ENCODE measurements around the gene C19orf47.

C19orf47 gene, protein sequence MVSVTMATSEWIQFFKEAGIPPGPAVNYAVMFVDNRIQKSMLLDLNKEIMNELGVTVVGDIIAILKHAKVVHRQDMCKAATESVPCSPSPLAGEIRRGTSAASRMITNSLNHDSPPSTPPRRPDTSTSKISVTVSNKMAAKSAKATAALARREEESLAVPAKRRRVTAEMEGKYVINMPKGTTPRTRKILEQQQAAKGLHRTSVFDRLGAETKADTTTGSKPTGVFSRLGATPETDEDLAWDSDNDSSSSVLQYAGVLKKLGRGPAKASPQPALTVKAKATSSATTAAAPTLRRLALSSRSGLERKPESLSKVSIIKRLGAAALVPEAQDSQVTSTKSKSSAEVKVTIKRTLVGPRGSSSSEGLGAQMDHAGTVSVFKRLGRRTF

DNA sequence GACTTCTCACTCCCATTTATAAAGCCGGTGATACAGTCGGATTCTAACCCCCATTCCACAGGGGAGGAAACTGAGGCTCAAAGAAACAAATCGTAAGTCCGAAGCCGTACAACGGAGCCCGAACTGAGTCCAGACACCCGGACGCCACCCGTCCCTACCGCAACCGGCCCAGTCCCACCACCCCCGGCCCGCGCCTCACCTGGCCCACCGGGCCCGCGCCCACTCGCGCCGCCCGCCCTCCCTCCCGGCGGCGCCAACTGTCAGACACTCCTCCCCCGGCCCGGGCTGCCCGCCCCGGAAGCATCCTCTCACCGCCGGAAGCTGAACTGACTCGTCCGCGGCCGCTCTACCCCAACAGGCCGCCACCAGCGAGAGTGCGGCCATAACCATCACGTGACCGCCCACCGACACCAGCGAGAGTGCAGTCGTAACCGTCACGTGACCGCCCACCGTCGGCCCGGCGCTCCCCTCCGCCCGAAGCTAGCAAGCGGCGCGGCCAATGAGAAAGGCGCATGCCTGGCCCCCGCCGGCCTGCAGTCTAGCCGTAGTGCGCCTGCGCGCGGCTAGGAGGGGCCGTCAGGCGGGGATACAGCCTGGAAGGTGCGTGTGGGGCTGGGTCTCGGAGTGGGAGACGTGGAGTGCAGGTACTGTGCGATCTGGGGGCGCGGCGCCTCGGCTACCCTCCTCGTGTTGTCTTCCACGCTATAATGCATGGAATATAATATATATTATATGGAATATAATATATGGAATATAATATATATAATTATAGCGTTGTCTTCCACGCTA lies at the start of gene C19orf47, which contains the start of gene PLD3:
TSS of gene C19orf47 (minus strand) at position 273 of the 789 bp plus-strand sequence. CDS start 6,540 bp downstream, outside the sequence.
TSS of gene PLD3 (plus strand) at position 571 of the 789 bp plus-strand sequence. CDS start 17,789 bp downstream, outside the sequence.
- DNase-seq (ENCODE audit: low read depth, low spot score): peak; percentile 100

DNA sequence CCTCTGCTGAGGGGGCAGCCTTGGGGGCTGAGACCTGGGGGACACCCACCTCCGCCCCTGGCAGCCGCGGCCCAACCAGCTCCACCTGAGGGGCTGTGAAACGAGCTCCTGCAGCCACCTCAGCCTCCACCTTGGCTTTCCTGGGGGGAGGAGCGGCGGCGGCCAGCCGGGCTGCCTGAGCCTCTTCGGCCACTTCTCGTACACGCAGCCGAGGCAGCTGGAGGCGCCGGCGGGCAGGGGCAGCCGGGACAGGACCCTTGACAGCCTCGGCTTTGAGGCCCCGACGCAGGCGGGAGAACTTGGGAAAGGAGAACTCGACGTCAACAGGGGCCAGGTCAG lies 49.3 kb upstream of the C19orf47 start:
- no peak for DNase-seq (ENCODE audit: low read depth, low spot score)

DNA sequence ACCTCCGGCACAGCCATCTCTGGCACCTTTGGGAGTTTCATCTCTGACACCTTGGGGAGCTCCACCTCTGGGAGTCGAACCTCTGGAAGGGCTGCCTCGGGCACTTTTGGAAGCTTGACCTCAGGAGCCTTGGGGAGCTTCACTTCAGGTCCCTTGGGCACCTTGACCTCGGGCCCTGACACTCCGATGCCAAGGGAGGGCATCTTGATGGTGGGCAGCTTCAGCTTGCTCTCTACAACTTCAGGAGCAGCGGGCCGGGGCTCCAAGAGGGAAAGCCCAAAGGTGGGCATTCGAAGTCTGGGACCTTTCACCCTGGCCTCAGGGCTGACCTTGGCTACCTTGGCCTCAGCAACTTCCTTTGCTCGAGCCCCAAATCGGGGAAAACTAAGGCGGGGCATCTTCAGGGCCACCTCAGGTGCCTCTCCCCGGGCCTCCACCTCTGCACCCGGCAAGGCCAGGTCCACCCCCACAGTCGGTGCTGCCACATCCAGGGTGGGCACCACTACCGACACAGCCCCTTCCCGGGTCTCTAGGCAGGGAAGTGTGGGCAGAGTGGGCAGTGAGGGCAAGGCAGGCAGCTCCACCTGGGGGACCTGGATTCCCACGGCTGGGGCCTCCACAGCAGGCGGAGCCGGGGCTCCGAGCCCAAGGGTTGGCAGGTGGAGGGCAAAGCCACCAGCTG lies 48.8 kb upstream of the C19orf47 start:
- no peak for DNase-seq (ENCODE audit: low read depth, low spot score)

DNA sequence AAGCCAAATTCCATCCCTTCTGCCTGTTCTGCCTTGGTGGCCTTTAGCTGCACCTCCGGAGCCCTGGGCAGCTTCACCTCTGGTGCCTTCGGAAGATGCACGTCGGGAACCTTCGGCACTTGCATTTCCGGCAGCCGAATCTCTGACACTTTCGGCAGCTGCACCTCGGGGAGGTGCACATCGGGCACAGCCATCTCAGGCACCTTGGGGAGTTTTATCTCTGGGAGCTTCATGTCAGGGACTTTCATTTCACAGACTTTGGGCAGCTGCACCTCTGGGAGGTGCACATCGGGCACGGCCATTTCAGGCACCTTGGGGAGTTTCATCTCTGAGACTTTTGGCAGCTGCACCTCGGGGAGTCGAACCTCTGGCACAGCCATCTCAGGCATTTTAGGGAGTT lies 47.8 kb upstream of the C19orf47 start:
- DNase-seq (ENCODE audit: low read depth, low spot score): no peak

DNA sequence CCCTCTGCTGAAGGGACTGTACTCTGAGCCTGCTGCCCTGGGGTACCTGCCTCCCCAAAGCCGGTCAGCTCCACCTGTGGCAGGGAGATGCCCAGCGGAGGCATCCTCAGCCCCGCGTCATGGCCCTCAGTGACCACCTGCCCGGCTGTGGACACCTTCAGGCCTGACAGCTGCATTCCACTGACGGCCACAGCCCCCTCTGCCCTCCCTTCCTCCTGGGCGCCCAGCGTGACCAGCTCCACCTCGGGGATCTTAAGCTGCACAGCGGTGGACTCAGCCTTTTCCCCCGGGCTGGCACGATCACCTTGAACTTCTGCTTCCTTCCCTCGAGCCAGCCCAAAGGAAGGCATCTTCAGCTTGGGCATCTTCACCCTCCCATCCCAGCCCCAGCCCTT lies 46.6 kb upstream of the C19orf47 start:
- no peak for DNase-seq (ENCODE audit: low read depth, low spot score)

DNA sequence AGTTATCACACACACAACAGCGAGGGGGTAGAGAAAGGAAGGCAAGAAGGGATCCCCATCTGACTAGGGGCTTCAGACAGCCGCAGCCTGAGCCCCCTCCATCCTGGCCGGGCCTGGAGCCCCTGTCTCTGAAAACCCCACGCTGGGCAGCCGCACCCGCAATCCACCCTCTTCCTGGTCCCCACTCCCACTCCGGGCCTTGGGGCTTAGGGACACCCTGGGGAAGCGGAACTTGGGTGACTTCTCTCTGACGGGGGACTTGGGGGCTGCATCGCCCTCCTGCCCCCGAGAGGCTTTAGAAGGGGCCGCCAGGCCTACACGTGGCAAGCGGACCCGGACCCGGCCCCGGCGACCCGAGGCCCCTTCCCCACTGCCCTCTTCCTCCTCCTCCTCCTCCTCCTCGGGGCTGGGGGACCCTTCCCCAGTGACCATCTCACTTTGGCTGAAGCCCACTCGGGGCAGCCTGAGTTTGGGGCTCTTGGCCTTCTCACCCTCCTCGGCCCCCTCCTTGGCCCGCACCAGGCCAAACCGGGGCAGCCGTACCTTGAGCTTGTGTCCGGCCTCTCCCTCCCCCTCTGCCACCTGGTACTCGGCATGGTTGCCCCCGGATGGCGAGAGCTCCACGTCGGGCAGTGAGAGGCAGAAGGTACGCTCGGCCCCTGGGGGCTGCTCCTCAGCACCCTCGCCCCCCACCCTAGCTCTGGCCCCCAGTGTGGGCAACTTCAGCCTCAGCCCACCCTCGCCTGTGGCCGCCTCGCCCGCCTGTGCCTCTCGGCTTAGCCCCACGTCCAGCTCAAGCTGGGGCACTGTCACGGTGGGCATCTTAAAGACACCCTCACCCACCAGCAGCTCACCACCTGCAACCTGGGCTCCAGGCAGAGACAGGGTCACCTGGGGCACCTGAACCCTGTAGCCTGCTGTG lies 46.0 kb upstream of the C19orf47 start:
- DNase-seq (ENCODE audit: low read depth, low spot score): no peak

DNA sequence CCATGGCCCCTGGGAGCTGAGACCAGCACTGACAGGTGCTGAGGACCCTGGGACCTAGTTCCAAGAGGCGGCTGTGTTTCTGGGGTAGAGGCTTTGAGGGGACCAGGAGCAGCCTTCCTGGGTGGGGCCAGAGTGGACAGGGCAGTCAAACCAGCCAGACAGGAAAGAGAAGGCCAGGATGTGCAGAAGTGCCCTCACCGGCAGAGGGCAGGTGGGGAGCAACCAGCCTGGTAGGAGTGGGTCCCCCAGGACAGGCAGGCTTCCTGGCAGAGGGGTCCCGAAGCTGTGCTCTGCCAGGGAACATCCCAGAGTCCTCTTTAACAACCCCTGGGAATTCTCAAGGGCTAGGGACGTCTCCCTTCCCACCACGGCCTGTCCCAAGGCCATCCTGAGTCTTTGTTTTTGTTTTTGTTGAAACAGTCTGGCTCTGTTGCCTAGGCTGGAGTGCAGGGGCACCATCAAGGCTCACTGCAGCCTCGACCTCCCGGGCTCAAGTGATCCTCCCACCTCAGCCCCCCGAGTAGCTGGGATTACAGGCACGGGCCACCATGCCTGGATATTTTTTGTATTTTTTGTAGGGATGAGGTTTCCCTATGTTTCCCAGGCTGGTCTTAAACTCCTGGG lies 44.8 kb upstream of the C19orf47 start:
- DNase-seq (ENCODE audit: low read depth, low spot score): no peak

DNA sequence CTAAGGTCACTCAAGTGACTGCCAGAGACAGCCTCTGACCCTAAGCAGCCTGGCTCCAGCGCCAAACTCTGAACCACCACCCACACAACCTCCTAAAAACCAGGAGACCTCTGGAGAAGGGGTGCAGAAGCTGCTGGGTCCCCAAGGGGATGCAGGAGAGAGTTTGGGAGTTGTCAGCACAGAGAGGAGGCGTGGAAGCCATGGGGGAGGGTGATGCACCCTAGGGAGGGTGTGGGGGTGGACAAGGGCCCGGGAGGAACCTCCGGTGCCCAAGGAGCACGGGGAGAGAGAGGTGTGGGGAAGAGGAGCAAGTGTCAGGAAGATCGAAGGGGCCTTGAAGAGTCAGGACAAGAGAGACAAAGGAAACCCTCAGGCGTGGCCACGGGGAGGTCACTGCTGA lies 43.9 kb upstream of the C19orf47 start:
- DNase-seq (ENCODE audit: low read depth, low spot score): no peak

DNA sequence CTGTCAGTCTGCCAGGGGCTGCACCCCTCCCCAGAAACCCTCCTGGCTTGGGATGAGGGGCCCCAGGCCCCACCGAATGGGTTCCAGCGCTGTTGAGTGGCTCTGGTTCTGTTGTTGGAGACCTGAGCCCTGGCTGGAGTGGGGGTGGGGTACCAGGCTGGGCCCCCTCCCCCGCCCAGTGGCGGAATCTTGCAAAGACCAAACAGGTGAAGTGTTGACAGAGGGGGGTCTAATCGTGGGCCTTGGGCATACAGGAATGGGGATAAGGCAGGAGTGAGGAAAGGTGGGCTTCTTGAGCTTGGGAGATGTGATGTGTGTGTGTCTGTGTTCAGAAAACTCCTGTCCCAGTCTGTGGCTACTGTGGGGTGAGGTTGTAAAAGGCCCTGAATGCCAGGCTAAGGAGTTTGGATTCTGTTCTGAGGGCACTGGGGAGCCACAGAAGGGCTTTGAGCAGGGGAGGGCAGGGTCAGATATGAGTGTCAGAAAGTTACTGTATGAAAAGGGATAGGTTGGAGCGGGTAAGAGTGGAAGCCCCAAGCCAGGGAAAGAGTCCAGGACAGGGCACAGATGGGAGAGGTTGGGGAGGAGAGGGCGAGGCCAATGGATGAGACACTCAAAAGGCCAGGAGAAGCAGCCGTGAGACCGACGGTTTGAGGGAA lies 42.0 kb upstream of the C19orf47 start, which contains the start of gene HIPK4:
TSS of gene HIPK4 (minus strand) at position 98 of the 659 bp plus-strand sequence. CDS start 279 bp downstream, outside the sequence.
- no peak for DNase-seq (ENCODE audit: low read depth, low spot score)

DNA sequence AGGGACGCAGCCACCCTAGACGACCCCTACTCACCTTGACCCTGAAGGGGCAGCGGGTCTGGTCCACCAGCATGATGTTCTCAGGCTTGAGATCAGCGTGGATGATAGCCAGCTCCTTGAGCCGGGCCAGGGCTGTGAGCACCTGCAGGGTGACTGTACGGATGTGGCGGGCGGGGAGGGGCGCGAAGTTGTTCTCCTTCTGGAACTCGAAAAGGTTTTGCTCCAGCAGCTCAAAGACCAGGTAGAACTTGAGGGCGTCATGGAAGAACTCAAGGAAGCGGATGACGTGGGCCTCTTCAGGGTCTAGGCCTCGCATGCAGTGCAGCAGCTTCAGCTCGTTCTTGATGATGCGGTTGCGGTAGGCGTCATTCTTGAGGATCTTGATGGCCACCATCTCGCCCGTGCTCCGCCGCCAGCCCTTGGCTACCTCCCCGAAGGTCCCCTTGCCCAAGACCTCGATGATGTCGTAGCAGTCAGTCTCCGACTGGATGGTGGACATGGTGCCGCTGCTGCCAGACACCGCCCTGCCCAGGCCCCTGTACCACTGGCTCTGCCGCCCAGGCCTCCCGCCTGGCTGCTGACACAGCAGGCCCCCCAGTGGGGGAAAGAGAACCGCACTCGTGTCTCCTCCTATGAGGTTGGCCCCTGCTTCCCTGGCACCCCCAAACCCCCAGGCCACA lies 41.3 kb upstream of the C19orf47 start:
- DNase-seq (ENCODE audit: low read depth, low spot score): no peak

DNA sequence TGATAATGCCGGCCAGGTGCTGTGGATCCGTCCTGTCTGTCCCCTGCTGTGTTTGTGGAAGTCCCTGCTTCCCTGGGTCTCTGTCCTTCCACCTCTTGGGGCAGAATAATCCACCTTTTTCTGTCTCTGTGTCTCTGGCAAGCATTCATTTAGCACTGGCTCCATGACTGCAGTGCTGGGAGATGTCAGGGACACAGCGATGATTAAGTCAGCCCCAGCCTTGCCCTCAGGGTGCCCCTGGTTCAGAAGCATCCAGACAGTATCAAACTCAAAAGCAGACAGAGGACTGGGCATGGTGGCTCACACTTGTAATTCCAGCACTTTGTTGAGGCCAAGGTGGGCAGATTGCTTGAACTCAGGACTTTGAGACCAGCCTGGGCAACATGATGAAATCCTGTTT lies 40.3 kb upstream of the C19orf47 start:
- no peak for DNase-seq (ENCODE audit: low read depth, low spot score)

DNA sequence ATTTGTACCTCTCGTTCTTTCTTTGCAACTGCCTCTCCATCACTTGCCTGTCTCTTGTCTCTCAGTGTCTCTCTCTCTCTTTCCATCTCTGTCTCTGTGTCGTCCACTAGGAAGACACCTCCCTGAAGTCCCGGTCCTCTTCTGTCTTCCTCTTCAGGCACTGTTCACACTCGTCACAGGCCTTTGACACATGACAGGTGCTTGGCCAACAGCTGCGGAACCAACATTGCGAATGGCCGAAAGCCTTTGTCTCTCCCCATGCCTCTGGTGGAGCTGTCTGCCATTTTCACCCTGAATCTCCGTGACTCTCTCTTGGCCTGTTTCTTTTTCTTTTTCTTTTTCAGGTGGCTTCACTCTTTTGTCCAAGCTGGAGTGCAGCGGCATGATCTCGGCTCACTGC lies 39.0 kb upstream of the C19orf47 start:
- no peak for DNase-seq (ENCODE audit: low read depth, low spot score)

DNA sequence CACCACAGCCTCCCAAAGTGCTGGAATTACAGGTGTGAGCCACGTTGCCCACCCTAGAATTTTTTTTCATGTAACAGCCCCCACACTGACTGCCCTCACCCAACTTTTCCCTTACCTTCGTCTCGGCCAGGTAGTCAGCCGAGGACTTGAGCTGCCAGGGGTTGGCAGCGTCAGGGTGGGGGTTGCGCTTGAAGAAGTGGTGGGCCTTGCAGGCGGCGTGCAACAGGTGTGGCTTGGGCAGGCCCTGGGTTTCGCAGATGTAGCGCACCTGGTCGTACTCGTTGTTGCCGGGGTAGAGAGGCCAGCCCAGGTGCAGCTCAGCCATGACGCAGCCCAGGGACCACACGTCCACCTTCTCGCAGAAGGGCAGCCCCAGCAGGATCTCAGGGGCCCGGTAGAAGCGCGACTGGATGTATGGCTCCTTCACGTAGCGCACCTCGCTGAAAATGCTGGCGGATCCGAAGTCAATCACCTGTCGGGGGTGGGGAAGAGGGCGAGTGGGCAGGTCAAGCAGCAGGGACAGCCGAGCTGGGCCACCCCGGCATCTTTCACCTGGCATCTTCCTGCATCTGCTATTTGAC lies 35.6 kb upstream of the C19orf47 start:
- no peak for DNase-seq (ENCODE audit: low read depth, low spot score)

DNA sequence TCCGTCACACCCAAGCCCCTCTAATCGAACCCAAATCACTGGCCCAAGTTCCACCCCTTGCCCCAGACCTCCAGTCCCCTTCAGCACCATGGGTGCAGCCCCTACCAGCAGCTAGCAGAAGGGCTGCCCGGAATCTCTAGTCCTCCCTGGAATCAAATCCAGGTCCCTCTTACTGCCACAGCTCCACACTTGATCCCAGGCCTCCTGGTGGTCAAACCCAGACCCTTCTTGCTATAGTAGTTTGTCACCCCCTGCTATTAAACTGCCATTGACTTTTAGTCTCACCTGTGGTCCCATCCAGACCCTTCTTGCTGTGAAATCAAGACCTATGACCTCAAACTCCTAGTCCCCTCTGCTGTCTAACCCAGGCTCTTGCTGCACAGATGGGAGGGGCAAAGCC lies 33.1 kb upstream of the C19orf47 start:
- DNase-seq (ENCODE audit: low read depth, low spot score): no peak

DNA sequence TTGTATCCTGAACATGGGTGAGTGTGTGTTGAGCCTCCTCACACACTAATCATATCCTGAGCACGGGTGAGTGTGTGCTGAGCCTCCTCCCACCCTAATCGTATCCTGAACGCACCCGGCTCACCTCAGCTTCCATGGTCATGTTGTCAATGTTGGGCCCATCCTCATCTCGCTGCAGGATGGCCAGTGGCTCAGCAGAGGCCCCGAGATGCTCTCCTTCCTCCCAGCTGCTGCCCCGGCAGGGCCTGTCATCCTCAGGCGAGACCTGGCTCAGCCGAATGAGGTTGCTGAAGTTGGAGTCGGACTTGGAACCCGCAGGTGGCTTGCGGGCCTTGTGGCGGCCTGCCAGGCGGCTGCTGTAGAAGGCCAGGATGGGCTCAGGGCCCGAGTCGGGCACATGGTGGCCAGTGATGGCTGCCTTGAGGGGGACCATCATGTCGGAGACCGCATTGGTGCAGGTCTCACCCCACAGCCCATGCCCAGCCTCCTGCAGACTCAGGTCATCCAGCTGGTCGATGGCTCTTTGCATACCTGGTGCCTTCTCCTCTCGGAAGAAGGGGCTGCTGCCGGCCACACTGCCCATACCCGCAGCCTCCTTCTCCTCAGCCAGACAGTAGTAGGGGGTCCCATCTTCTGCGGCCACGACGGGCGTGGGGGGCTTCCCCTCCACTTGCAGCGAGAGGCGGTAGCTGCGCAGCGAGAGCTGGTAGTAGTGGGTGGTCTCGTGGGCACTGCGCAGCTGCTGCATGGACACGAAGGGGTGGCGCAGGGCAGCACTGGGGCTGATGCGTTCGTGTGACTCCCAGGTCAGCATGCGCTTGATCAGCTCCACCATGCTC lies 32.2 kb upstream of the C19orf47 start:
- no peak for DNase-seq (ENCODE audit: low read depth, low spot score)

DNA sequence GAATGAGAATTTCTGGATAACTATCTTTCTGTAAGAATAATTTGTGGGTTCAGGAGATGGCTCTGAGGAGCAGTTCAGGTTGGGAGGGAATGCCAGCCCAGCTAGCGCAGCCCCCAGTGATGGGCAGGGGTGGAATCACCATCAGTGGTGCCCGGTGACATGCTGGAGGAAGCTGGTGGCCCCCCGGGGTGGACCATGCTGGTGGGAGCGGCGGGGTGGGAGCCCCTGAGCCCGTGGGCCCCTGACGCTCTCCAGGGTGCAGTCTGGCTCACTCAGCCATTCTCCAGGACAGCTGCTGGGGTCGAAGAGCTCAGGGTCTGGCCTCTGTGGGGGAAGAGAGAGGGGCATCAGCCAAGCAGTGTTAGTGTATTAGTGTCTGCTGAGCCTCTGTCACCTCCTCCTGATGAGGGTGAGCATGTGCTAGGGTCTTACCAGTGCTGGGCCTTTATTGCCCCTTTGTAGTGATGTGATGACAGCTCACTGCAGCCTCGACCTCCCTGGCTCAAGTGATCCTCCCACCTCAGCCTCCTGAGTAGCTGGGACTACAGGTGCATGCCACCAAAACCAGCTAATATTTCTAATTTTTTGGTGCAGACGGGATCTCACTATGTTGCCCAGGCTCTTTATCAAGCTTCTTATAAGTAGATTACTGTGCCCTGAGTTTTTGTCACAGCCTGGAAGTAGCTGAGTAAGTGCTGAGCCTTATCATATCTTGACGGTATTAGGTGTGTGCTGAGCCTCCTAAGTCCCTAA lies 31.4 kb upstream of the C19orf47 start:
- no peak for DNase-seq (ENCODE audit: low read depth, low spot score)

DNA sequence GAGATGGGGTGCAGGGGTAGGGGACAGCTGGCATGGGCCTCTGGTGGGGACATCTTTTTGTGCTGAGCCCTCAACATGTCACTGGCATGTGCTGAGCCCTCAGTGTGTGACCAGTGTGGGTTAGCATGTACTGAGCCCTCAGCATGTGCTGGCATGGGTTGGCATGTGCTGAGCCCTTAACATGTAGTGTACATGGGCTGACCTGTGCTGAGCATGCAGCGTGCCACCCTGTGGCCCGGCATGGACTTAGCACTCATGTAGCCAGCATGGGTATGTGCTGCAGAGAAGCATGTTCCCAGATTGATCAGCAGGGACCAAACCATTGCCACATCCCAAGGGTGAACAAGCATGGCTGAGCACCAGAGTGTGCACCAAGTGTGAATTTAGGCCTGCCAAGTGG lies 30.3 kb upstream of the C19orf47 start:
- DNase-seq (ENCODE audit: low read depth, low spot score): no peak

All from astrocyte of the hippocampus (primary cell).